ENCODE data around the gene GTPBP3. TPM values are rescaled to one million over a fixed set of nuclear protein-coding genes. Genes with fewer than 3 reads are reported as not detected.
"Not testable (repeated sequence)": the region's sequence is repeated elsewhere in the genome, so short reads cannot be mapped to it uniquely, and the experiment has no call there.

The GTPBP3 gene
- polyA plus RNA-seq, 3 donors, result 1.0 to 22.0 (median 1.7) TPM

GRCh38 chr19:17359905-17360800 lies 22.8 kb downstream of the GTPBP3 start:
- Mint-ChIP-seq H3K4me1 (peaks cover 6% of the 10 kb centered on the region), H3K27ac (no peak overlapping the region), H3K9me3 (no peaks in the 10 kb centered on the region), H3K27me3 (ENCODE audit: low read depth in 3 of 3) (peaks cover 4 to 10% (median 6%) of the 10 kb centered on the region in 3 donors), H3K4me3 (no peak overlapping the region), H3K36me3 (no peaks in the 10 kb centered on the region)
- intact Hi-C loops (cut with micrococcal nuclease), result no loop called here
- Histone ChIP-seq H3K9me3 (replicated peaks in 1 of 2; ENCODE audit: control insufficient read depth in 1 of 2, insufficient read depth in 1 of 2, low read length in 2 of 2) (no peaks in the 10 kb centered on the region), H3K27me3 (ENCODE audit: control insufficient read depth in 2 of 2, insufficient read depth in 2 of 2, low read length in 2 of 2) (no peaks in the 10 kb centered on the region), H4K20me1 (ENCODE audit: insufficient read depth, low read length) (no peaks in the 10 kb centered on the region), H3K9ac (ENCODE audit: insufficient read depth, low read length, poor library complexity, severe bottlenecking) (no peak overlapping the region), H3K79me2 (ENCODE audit: insufficient read depth, low read length) (no peaks in the 10 kb centered on the region), H3K4me1 (ENCODE audit: control insufficient read depth in 1 of 2, insufficient read depth in 2 of 2, low read length in 2 of 2) (no peaks in the 10 kb centered on the region), H2AFZ (ENCODE audit: insufficient read depth, low read depth, low read length, poor library complexity, severe bottlenecking) (no peak overlapping the region), H3K27ac (ENCODE audit: low read depth in 1 of 2, low read length in 2 of 2) (no peak overlapping the region), H3K4me3 (replicated peaks in 1 of 3; ENCODE audit: low read depth in 2 of 3, low read length in 3 of 3) (no peak overlapping the region), H3K4me2 (replicated peaks; ENCODE audit: extremely low read depth, low read length, poor library complexity, severe bottlenecking) (no peak overlapping the region), H3K36me3 (replicated peaks in 1 of 2; ENCODE audit: control insufficient read depth in 1 of 2, insufficient read depth in 2 of 2, low read length in 2 of 2) (no peaks in the 10 kb centered on the region)
- TF ChIP-seq CTCF (IDR thresholded peaks at IDR 0.05), result no peak
- WGBS (ENCODE audit: insufficient coverage), result 96% methylated on average over 4 of the region's 6 CpGs
- DNase-seq, result no peak

GRCh38 chr19:17363852-17364605 lies 26.7 kb downstream of the GTPBP3 start:
- H3K9me3 Mint-ChIP-seq; H3K4me1 ChIP-seq (ENCODE audit: control insufficient read depth in 1 of 2, insufficient read depth in 2 of 2, low read length in 2 of 2); H3K9me3 ChIP-seq (replicated peaks in 1 of 2; ENCODE audit: control insufficient read depth in 1 of 2, insufficient read depth in 1 of 2, low read length in 2 of 2); H3K36me3 Mint-ChIP-seq; H3K36me3 ChIP-seq (replicated peaks in 1 of 2; ENCODE audit: control insufficient read depth in 1 of 2, insufficient read depth in 2 of 2, low read length in 2 of 2); H3K27ac ChIP-seq (ENCODE audit: low read depth in 1 of 2, low read length in 2 of 2); H3K4me2 ChIP-seq (replicated peaks; ENCODE audit: extremely low read depth, low read length, poor library complexity, severe bottlenecking); H3K4me3 ChIP-seq (replicated peaks in 1 of 3; ENCODE audit: low read depth in 2 of 3, low read length in 3 of 3); H3K79me2 ChIP-seq (ENCODE audit: insufficient read depth, low read length); H2AFZ ChIP-seq (ENCODE audit: insufficient read depth, low read depth, low read length, poor library complexity, severe bottlenecking); H4K20me1 ChIP-seq (ENCODE audit: insufficient read depth, low read length); H3K27me3 ChIP-seq (ENCODE audit: control insufficient read depth in 2 of 2, insufficient read depth in 2 of 2, low read length in 2 of 2); intact Hi-C loops (cut with micrococcal nuclease); H3K4me1 Mint-ChIP-seq; DNase-seq; H3K4me3 Mint-ChIP-seq; H3K9ac ChIP-seq (ENCODE audit: insufficient read depth, low read length, poor library complexity, severe bottlenecking): not testable (repeated sequence)
- Mint-ChIP-seq H3K27me3 (ENCODE audit: low read depth in 3 of 3) (peaks cover 0 to 12% (median 6%) of the 10 kb centered on the region in 3 donors), H3K27ac (peak overlapping the region in 1 of 7 donors; percentile 15)
- WGBS (ENCODE audit: insufficient coverage), result 100% methylated on average over 2 of the region's 20 CpGs

Measured in CD14-positive monocyte (primary cell).